HG02610 (cell line): Measurements from ENCODE around the gene MSH5.

Source experiments
- ATAC-seq: cut with Tn5 transposase; IDR thresholded peaks from one replicate; pipeline ENCODE4 v1.9.1; 2021; ENCODE audit warnings: mild to moderate bottlenecking, moderate library complexity; ENCODE audit not compliant: unreplicated experiment

Gene MSH5

GRCh38 chr6:31750411-31751022 lies 10.7 kb downstream of the MSH5 start:
- no peak for ATAC-seq

- ATAC-seq: no peak
These were observed 13.0 kb downstream of the MSH5 start for GRCh38 chr6:31752739-31753319.

GRCh38 chr6:31758281-31758680 lies 18.5 kb downstream of the MSH5 start:
- ATAC-seq: no peak

DNA sequence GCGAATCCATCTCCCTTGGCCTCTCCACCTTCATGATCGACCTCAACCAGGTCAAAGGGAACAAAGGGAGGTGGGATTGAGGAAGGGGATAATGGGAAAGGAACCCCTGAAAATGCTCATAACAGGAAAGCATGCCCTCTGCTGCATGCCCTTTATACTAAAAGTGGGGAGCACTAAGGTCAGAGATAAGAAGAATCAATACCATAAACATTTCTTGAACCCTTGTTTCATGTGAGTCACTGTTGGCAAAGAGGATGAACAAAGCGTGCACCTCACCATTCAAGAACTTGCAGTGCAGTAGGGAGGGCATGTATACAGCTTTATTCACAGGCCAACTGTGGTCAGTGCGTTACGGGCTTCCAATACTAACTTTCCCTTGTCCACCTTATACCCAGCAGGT lies 21.0 kb downstream of the MSH5 start:
- ATAC-seq: no peak

DNA sequence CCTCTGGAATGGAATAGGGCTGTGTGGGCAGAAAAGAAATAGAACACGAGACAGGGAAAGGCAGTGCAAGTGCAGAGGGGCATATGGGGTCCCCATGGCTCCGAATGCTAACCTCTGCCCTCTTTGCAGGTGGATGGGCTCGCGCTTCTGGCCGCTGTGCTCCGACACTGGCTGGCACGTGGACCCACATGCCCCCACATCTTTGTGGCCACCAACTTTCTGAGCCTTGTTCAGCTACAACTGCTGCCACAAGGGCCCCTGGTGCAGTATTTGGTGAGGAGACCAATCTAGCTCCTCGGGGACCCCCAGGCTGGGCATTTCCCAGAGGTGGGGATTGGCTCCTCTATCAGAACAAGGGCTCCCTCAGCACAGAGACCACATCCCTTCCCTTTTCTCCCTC lies 21.5 kb downstream of the MSH5 start:
- ATAC-seq: no peak

DNA sequence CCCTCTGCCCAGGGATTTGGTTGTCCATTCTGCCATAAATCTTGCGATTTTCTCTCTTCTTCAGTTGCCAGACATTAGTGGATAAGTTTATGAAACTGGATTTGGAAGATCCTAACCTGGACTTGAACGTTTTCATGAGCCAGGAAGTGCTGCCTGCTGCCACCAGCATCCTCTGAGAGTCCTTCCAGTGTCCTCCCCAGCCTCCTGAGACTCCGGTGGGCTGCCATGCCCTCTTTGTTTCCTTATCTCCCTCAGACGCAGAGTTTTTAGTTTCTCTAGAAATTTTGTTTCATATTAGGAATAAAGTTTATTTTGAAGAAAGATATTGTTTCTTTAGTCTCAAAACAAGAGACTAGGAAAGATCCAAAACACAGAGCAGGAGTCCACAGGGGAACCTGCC lies 22.6 kb downstream of the MSH5 start, which contains the start of gene SAPCD1:
Gene SAPCD1 (plus strand): TSS at position 301 of the 400 bp plus-strand sequence. CDS start 399 bp downstream, outside the sequence.
- ATAC-seq: no peak

DNA sequence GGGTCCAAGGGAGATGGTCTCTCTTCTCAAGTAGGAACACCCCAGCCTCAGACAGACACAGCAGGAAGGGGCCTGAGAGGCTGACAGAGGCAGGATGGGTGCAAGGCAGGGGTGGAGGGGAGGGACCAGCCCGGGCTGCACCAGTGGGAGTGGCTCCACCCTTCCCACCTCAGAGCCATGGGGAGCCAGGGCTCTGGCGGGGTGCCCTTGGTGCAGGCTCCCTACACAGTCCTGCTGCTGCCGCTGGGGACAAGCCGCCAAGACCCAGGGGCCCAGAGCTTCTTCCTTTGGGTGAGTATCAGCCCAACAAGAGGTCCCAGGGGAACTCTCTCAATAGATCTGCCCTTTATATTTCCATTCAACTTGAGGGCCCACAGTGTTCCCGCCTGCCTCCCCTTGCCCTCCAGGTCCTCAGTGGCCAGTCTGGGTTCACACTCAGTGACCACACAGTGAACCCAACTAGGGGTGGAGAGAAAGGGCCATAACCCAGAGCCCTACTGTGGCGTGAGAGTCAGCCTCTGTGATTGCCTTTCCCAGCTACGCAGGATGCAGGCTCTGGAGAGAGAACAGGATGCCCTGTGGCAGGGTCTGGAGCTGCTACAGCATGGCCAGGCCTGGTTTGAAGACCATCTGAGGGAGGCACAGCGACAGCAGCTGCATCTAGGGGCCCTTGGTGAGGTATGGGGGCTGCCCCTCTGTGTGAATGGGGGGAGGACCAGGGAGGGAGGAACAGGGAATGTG lies 23.2 kb downstream of the MSH5 start:
- ATAC-seq: no peak

DNA sequence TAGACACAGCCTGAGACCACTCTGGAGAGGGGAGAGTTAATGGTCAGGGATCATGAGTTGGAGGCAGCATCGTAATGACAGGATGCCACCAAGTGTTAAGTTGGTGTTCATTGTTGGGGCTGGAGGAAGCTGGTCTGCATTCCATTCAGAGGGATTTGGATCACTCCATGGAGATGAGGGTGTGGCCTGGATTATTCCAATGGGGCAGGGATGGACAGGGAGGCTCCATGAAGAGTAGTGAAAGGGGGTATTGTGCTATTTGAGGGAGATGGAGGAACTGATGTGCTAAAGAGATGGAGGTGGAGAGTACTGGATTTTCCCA lies 23.8 kb downstream of the MSH5 start:
- ATAC-seq: no peak

DNA sequence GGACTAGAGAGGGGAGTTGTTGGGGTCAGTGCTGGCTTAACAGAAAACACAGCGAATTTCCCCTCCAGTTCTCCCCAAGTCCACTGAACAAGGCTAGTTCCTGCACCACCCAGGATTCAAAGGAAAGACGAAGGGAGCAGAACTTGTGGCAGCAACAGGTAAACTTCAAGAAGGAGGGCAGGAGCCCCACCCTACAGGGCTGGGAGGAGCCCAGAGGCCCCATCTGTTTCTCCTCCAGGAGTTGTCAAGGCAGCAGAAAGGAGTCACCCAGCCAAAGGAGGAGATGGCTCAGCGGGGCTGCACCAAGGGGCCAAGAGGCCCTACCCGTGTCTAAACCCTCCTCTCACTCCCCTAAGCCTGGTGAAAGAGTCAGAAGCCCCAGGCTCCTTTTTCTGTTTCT lies 24.4 kb downstream of the MSH5 start:
- ATAC-seq: no peak

- ATAC-seq: no peak
These were observed 25.7 kb downstream of the MSH5 start for GRCh38 chr6:31765559-31765909.

DNA sequence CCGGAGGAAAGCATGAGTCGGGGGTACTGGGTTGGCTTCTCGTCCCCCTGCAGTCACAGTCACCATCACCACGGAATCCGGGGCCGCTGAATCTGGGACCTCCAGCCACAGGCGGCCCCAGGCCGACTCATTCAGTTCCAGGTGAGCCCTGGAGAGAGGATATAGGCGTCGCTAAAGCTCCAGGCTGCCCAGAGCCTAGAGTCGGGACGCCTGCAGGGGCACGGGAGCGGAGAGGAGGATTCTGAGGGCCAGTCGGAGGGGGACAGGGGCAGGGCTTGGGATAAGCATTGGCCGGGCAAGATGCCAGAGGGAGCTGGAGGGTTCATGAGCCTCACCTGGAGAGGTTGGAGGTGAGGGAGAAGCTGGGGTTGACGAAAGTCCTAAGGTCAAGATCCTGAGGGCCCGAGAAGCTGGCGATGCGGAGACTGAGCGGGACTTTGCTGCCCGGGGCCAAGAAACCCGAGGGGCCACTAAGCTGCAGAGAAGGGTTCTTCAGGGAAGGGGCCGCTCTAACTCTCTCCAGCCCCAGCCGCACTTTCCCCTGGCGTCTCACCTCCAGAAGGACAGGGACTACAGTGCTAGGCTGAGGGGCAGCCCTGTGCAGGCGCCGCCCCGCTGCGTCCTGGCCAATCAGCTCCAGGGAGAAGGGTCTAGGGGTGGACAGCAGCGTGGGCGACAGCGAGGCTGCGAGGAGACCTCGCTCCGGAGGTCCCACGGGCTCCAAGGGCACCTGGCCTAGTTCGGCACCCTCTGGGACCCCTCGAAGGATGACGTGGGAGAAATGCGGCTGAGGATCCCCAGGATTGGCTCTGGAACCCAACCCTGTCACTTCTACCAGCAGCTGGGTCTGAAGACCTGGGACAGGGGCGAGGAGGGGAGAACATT lies 26.3 kb downstream of the MSH5 start:
- ATAC-seq: no peak

- ATAC-seq: no peak
These were observed 27.4 kb downstream of the MSH5 start for GRCh38 chr6:31767096-31767645.

GRCh38 chr6:31768363-31769257 lies 28.8 kb downstream of the MSH5 start:
- ATAC-seq: no peak

GRCh38 chr6:31769684-31770371 lies 30.0 kb downstream of the MSH5 start:
- peak; percentile 50 for ATAC-seq

DNA sequence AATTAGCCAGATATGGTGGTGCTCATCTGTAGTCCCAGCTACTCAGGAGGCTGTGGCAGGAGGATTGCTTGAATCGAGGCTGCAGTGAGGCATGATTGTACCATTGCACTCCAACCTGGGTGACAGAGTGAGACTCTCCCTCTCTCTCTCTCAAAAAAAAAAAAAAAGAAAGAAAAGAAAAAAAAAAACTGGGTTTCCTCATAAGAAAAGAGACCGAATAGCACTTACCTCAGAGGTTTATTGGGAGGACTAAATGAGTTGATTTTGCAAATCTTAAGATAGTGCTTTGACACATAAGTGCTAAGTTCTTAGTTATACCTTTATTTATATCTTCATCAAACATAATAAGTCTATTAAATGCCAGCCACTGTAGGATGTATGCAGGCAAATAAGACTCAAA lies 31.1 kb downstream of the MSH5 start:
- ATAC-seq: no peak

DNA sequence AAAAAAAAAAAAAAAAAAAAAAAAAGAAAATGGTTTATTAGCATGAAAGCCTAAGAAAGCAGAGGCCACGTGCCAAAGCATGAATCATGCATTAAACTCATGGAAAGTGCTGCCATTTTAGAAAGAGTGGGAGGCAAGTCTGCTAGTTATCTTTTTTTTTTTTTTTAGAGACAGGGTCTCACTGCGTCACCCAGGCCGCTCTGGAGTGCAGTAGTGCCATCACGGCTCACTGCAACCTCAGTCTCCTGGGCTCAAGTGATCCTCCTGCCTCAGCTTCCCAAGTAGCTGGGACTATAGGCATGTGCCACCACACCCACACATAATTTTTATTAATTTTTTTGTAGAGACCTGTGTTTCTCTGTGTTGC lies 32.2 kb downstream of the MSH5 start:
- ATAC-seq: no peak

- no peak for ATAC-seq
These were observed 35.4 kb downstream of the MSH5 start for GRCh38 chr6:31775184-31775583.

DNA sequence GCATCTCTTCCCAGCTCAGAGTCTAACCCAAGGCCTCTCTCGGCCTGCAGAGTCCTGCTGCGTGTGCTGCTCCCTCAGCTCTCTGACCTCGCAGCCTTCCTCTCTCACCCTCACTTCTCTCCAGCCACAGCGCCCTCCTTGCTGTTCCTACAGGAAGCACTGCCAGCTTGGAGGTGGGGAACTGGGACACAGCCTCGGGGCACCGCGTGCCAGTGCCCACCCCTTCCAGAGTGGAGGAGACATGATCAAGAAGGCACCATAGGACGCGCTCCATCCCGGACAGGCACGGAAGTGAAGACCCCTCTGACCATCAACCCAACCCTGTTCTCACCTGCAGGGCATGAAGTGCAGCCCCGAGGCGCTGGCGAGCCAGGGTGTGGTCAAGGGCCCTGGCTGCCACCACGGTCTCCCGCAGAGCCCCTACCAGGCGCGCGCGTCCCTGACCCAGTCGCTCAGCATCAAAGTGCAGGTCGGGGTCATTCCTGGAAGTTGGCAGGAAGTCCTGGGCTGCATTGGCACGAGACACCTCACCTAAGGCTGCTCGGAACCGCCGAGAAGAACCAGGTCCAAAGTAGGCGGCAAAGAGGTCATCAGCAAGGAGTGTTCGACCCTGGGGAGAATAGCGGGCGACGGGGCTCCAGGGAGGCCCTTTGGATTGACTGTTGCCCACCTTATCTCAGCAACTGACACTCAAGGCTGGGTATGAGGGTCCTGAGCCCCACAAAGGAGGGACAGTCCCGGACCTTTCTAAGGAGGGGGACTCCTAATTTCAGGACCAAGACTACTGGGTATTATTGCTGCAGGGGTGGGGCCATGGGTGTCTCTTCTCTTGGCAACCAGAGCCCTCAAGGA lies 36.1 kb downstream of the MSH5 start:
- ATAC-seq: no peak

GRCh38 chr6:31776485-31776988 lies 36.7 kb downstream of the MSH5 start:
- ATAC-seq: no peak
